Panc1 (cell line): ENCODE data around the gene SPINK14. TPM values are rescaled to one million over a fixed set of nuclear protein-coding genes. Genes with fewer than 3 reads are reported as not detected.

ENCODE experiments used
- ATAC-seq: fragments of 200-7000 bp; cut with Tn5 transposase; 2 replicates; pipeline ENCODE4 v1.9.1; 2020; ENCODE audit warnings: mild to moderate bottlenecking, moderate library complexity
- BruUV-seq: library from RNA; stranded (reverse); fragments of 400-500 nt; replicated peaks from 2 replicates; lab custom pipeline; 2021; lab: Mats Ljungman, UMichigan
- CTCF ChIA-PET: fragments of 300-600 bp; sonication (Branson Sonifier 250); formaldehyde crosslinking; loops from one replicate; lab custom pipeline; 2022; ENCODE audit warnings: antibody characterized with exemption; lab: Charles Lee
- POLR2A ChIA-PET: fragments of 300-600 bp; sonication (Branson Sonifier 250); formaldehyde crosslinking; loops from one replicate; lab custom pipeline; 2022; ENCODE audit warnings: antibody characterized with exemption; lab: Charles Lee
- DNase-seq: peaks from one replicate; pipeline ENCODE4 v3.0.0-alpha.2; 2010; ENCODE audit warnings: low read depth, low spot score
- H3K27ac ChIP-seq: 2 replicates; pipeline ENCODE4 v1.5.1; 2011; ENCODE audit warnings: mild to moderate bottlenecking, low read length, inconsistent platforms
- H3K27me3 ChIP-seq: fragments of 200-500 bp; sonication (Bioruptor generic); 2 replicates; pipeline ENCODE4 v1.6.0; 2014; ENCODE audit warnings: low read length, inconsistent platforms; ENCODE audit not compliant: control insufficient read depth, insufficient read depth
- H3K36me3 ChIP-seq: fragments of 200-500 bp; sonication (Bioruptor generic); 2 replicates; pipeline ENCODE4 v1.5.1; 2014; ENCODE audit warnings: inconsistent platforms, mild to moderate bottlenecking, low read length, moderate library complexity; ENCODE audit not compliant: control insufficient read depth, insufficient read depth
- H3K4me1 ChIP-seq: 2 replicates; pipeline ENCODE4 v1.5.1; 2011; ENCODE audit warnings: inconsistent platforms, mild to moderate bottlenecking, low read length, moderate library complexity; ENCODE audit not compliant: control insufficient read depth, insufficient read depth
- H3K4me3 ChIP-seq, 2 experiments: 2 replicates each; pipeline ENCODE4 v1.5.1; 2011 to 2012; ENCODE audit warnings: low read depth in 2 of 2, low read length in 2 of 2, mild to moderate bottlenecking in 2 of 2, inconsistent platforms in 1 of 2, moderate library complexity in 1 of 2
- H3K9me3 ChIP-seq: fragments of 200-500 bp; sonication (Bioruptor generic); 2 replicates; pipeline ENCODE4 v1.5.1; 2014; ENCODE audit warnings: low read depth, mild to moderate bottlenecking, inconsistent platforms, low read length, moderate library complexity; ENCODE audit not compliant: control insufficient read depth, insufficient read depth
- CTCF ChIP-seq: fragments of 450-650 bp; IDR thresholded peaks from 2 replicates; pipeline ENCODE4 v1.5.1; 2017; ENCODE audit warnings: mild to moderate bottlenecking
- POLR2AphosphoS5 ChIP-seq: IDR thresholded peaks from 2 replicates; pipeline ENCODE4 v1.6.1; 2012; ENCODE audit warnings: mild to moderate bottlenecking, low read depth, low read length, moderate library complexity
- REST ChIP-seq, 2 experiments: IDR thresholded peaks; 2 replicates each; pipeline ENCODE4 v1.6.1; 2011 to 2012; ENCODE audit warnings: low read depth in 2 of 2, control low read depth in 1 of 2, low read length in 1 of 2, mild to moderate bottlenecking in 1 of 2, moderate library complexity in 1 of 2; ENCODE audit not compliant: insufficient read depth in 1 of 2
- SIN3A ChIP-seq: IDR thresholded peaks from 2 replicates; pipeline ENCODE4 v1.6.1; 2012; ENCODE audit warnings: low read depth, mild to moderate bottlenecking, low read length, moderate library complexity, borderline replicate concordance; ENCODE audit not compliant: insufficient read depth
- TCF7L2 ChIP-seq: IDR thresholded peaks from 2 replicates; pipeline ENCODE4 v1.6.1; 2011; ENCODE audit warnings: mild to moderate bottlenecking, low read depth, low read length, inconsistent platforms
- in situ Hi-C: cut with HindIII; loops from 2 replicates; pipeline ENCODE4 v1.10.0; 2016; ENCODE audit warnings: low sequenced_read_pairs, low pct_unique_long_range_greater_than_20kb
- intact Hi-C: fragments of 100-400 bp; cut with micrococcal nuclease; formaldehyde crosslinking; loops from one replicate; pipeline ENCODE4 v1.10.0; 2022; ENCODE audit not compliant: unreplicated experiment
- total RNA-seq: library from RNA; stranded (reverse); gene quantifications from one replicate; pipeline ENCODE4 v1.2.1, GENCODE V29; 2021; ENCODE audit not compliant: unreplicated experiment

The SPINK14 gene
- total RNA-seq, 1 experiment from 2014 or later: not detected

- CTCF ChIA-PET: no interaction called here
- in situ Hi-C loops (no loop called here), intact Hi-C loops (no loop called here)
- DNase-seq: no peak
- Histone ChIP-seq H3K9me3 (no peaks in the 10 kb centered on the region), H3K4me1 (no peaks in the 10 kb centered on the region), H3K4me3 (no peak overlapping the region), H3K27ac (no peak overlapping the region), H3K36me3 (no peaks in the 10 kb centered on the region), H3K27me3 (no peaks in the 10 kb centered on the region)
- BruUV-seq: no TSS peak
- TF ChIP-seq POLR2AphosphoS5 (no peak), CTCF (no peak), TCF7L2 (no peak), SIN3A (no peak), REST (IDR thresholded peaks at IDR 0.05; ENCODE audit: insufficient read depth in 1 of 2, low read depth in 2 of 2, low read length in 1 of 2) (no peak)
- POLR2A ChIA-PET: no interaction called here
- ATAC-seq: no peak
Measured at GRCh38 chr5:148163345-148163744, 5.0 kb upstream of the SPINK14 start.

DNA sequence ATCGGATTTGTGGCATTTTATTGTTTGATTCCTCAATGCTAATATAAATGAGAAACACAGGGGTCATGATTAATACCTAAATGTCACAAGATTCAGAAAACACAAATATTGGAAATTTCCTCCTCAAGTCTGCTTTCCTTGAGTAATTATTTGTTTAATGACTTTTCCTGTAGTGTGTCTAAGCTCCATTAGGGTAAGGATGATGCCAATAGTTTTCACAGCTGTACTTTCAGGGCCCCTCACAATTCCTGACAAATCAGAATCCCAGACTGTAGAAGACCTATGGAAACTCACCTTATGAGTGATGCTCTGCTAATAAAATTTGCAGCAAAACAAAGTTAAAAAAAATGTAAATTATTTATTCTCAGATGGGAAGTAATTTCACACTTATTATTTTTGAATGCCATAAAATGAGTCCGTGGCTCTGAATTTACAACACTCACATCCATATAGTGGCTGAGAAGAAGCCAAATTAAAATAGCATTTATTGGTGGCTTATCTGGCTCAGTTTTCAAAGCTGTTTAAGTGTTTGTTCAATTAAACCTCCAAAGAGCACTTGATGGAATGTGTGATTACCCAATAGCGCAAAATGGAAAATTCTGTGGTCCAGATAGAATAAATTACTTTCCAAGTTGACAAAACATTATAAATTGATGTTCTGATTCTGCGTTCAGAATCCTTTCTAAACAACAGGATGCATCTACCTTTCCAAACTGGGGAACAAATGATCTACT is 1.6 kb upstream of the SPINK14 start:
- Histone ChIP-seq H3K36me3 (no peaks in the 10 kb centered on the region), H3K9me3 (no peaks in the 10 kb centered on the region), H3K27ac (no peak overlapping the region), H3K4me3 (no peak overlapping the region), H3K27me3 (no peaks in the 10 kb centered on the region), H3K4me1 (no peaks in the 10 kb centered on the region)
- ChIA-PET POLR2A (no interaction called here), CTCF (no interaction called here)
- TF ChIP-seq POLR2AphosphoS5: no peak
- TF ChIP-seq CTCF: no peak
- no peak for TF ChIP-seq TCF7L2
- TF ChIP-seq REST (IDR thresholded peaks at IDR 0.05; ENCODE audit: insufficient read depth in 1 of 2, low read depth in 2 of 2, low read length in 1 of 2): no peak
- TF ChIP-seq SIN3A: no peak
- DNase-seq (no peak), ATAC-seq (no peak)
- no TSS peak for BruUV-seq
- intact Hi-C loops: no loop called here
- in situ Hi-C loops: no loop called here
